Nephron progenitor cell (in vitro differentiated cells): ENCODE data around the gene ZBTB7A.

Experiments
- DNase-seq: peaks from one replicate; pipeline ENCODE4 v3.0.0; 2021
- H3K27ac Mint-ChIP-seq: 2 replicates; pipeline ENCODE4 v1.8.0; 2021; ENCODE audit warnings: mild to moderate bottlenecking, moderate library complexity, mixed read lengths
- H3K27me3 Mint-ChIP-seq: 2 replicates; pipeline ENCODE4 v1.8.0; 2021; ENCODE audit warnings: mild to moderate bottlenecking, low read depth, mixed read lengths; ENCODE audit not compliant: poor library complexity
- H3K36me3 Mint-ChIP-seq: 2 replicates; pipeline ENCODE4 v1.8.0; 2021; ENCODE audit warnings: low read depth, mixed read lengths
- H3K4me1 Mint-ChIP-seq: 2 replicates; pipeline ENCODE4 v1.8.0; 2021; ENCODE audit warnings: mixed read lengths
- H3K4me3 Mint-ChIP-seq: 2 replicates; pipeline ENCODE4 v1.8.0; 2021; ENCODE audit warnings: mild to moderate bottlenecking, moderate library complexity, mixed read lengths
- H3K9me3 Mint-ChIP-seq: 2 replicates; pipeline ENCODE4 v1.8.0; 2021; ENCODE audit warnings: mild to moderate bottlenecking, moderate library complexity, mixed read lengths
- TF ChIP-seq, protein P1 (sequence below): fragments of 200-600 bp; sonication (generic); IDR thresholded peaks from 2 replicates; pipeline ENCODE4 v1.5.0; 2021; ENCODE audit warnings: antibody characterized with exemption

ZBTB7A gene

DNA sequence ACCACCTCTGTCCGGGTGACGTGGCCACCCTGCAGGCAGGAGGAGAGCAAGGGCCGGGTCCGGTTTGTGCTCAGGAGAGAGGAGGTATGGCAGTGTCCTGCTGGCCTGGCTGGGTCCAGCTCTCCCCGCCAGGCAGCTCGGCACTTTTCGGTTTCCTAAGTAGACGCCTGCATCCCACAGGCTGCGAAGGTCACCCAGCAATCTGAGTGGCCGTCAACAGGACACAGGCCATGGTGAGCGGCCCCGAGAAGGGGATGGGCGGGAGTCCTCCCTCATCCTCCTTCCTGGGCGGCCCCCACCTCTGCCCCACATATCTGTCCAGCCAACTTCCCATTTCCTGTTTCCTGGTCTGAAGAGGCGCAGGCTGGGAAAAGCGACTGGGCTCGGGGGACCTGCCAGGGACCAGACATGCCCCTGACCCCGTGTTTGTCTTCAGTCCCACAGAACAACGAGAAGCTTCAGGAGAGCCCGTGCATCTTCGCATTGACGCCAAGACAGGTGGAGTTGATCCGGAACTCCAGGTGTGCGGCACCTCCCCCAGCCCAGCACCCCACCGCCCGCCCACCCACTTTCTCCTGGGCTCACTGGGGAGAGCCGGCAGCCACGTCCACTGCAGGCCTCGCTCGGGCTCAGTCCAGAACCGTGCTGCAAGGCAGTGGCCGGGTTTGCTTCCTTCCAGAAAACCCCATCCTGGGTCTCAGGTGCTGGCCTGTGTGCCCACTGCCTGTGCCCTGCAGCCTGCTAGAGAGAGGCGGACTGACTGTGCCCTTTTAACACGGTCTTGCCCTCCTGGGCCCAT lies 42.9 kb downstream of the ZBTB7A start:
- Mint-ChIP-seq H3K36me3 (peaks cover 57% of the 10 kb centered on the region), H3K9me3 (peaks cover 5% of the 10 kb centered on the region), H3K4me3 (no peak overlapping the region), H3K27me3 (no peaks in the 10 kb centered on the region), H3K4me1 (peaks cover 1% of the 10 kb centered on the region), H3K27ac (no peak overlapping the region)
- DNase-seq, result no peak
- TF ChIP-seq, protein P1, sequence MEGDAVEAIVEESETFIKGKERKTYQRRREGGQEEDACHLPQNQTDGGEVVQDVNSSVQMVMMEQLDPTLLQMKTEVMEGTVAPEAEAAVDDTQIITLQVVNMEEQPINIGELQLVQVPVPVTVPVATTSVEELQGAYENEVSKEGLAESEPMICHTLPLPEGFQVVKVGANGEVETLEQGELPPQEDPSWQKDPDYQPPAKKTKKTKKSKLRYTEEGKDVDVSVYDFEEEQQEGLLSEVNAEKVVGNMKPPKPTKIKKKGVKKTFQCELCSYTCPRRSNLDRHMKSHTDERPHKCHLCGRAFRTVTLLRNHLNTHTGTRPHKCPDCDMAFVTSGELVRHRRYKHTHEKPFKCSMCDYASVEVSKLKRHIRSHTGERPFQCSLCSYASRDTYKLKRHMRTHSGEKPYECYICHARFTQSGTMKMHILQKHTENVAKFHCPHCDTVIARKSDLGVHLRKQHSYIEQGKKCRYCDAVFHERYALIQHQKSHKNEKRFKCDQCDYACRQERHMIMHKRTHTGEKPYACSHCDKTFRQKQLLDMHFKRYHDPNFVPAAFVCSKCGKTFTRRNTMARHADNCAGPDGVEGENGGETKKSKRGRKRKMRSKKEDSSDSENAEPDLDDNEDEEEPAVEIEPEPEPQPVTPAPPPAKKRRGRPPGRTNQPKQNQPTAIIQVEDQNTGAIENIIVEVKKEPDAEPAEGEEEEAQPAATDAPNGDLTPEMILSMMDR, result no peak

GRCh38 chr19:4019578-4019977 lies 47.1 kb downstream of the ZBTB7A start:
- Mint-ChIP-seq H3K4me1 (peaks cover 33% of the 10 kb centered on the region), H3K27me3 (no peaks in the 10 kb centered on the region), H3K4me3 (no peak overlapping the region), H3K36me3 (peaks cover 41% of the 10 kb centered on the region), H3K27ac (no peak overlapping the region), H3K9me3 (peaks cover 5% of the 10 kb centered on the region)
- no peak for DNase-seq
- TF ChIP-seq, protein P1, result no peak

DNA sequence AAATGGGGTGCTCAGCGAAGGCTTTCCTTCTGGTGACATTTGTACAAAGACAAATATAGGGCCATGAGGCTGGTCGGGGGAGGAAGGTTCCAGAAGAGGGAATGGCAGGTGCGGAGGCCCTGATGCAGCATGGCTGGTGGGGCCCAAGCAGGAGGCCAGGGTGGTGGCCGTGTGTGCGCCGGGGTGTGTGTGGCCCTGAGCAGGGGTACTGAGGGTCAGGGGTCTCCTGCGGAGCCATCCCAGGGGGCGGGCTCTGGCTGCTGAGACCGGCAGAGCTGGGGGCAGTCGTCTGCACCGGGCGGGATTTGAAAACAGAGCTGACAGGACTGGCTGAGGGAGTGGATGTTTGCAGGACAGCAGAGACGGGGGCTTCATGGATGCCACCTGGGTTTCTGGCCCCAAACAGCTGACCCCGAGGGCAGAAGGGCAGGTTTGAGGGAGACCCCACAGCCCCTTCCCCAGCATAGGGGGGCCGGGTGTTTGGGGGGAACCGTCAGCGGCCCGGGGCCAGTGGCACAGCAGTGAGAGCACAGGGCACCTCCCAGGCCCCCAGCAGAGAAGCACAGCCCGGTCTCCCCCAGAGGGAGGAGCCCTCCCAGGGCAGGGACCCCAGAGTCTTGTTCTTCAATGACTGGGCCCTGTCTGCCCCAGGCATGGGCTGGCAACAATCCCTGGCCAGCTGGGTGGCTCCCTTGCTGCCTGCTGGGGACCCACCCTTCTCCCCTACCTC lies 47.8 kb downstream of the ZBTB7A start:
- H3K27me3 Mint-ChIP-seq, result no peaks in the 10 kb centered on the region
- DNase-seq, result no peak
- H3K4me1 Mint-ChIP-seq, result peaks cover 39% of the 10 kb centered on the region
- H3K36me3 Mint-ChIP-seq, result peaks cover 37% of the 10 kb centered on the region
- no peak overlapping the region for H3K4me3 Mint-ChIP-seq
- peaks cover 5% of the 10 kb centered on the region for H3K9me3 Mint-ChIP-seq
- TF ChIP-seq, protein P1, result no peak
- H3K27ac Mint-ChIP-seq, result peak overlapping the region; percentile 85

DNA sequence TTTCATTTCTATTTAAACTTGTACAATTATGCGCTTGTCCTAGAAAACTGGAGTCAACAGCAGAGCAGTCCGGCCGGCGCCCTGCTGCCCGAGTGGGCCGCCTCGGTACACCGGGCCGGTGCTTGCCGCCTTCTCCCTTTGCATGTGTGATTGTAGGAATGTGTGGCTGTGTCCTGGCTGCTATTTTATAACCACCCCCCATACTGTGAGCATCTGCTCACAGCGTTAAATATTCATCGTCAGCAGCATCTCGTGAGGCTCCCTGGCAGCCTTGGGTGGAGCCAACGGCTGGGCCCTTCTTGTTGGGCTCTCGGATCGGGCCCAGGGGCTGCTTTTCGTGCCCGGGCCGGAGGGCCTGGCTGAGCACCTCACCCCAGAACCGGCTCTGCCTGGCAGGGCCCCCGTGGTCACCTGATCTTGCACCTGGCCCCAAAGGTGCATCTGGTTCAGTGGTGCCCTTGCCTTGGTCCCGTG lies 48.5 kb downstream of the ZBTB7A start:
- TF ChIP-seq, protein P1, result no peak
- no peak for DNase-seq
- H3K36me3 Mint-ChIP-seq, result peaks cover 31% of the 10 kb centered on the region
- H3K27ac Mint-ChIP-seq, result peak overlapping the region; percentile 85
- no peaks in the 10 kb centered on the region for H3K27me3 Mint-ChIP-seq
- H3K4me3 Mint-ChIP-seq, result no peak overlapping the region
- peaks cover 42% of the 10 kb centered on the region for H3K4me1 Mint-ChIP-seq
- H3K9me3 Mint-ChIP-seq, result peaks cover 5% of the 10 kb centered on the region

GRCh38 chr19:4016903-4017638 lies 49.6 kb downstream of the ZBTB7A start:
- no peak overlapping the region for H3K27ac Mint-ChIP-seq

More at GRCh38 chr19:4016903-4017638, 49.6 kb downstream of the ZBTB7A start:
- DNase-seq, result no peak
- Mint-ChIP-seq H3K4me1 (peaks cover 53% of the 10 kb centered on the region), H3K4me3 (no peak overlapping the region), H3K9me3 (peaks cover 2% of the 10 kb centered on the region), H3K36me3 (peaks cover 35% of the 10 kb centered on the region), H3K27me3 (no peaks in the 10 kb centered on the region)
- TF ChIP-seq, protein P1, result no peak
